ENCODE measurements around the gene SYNE1.

GRCh38 chr6:152461556-152461955 is 175.6 kb downstream of the SYNE1 start:
- TF ChIP-seq YY1 (IDR thresholded peaks at IDR 0.05; ENCODE audit: insufficient read depth, insufficient read length) (no peak), ZNF274 (IDR thresholded peaks at IDR 0.05; ENCODE audit: low read depth, low read length) (no peak), SUZ12 (IDR thresholded peaks at IDR 0.05; ENCODE audit: extremely low read depth, insufficient read depth, insufficient read length) (no peak)
